WERI-Rb-1 (cell line): ENCODE measurements around the gene GHRH.

ENCODE experiments used
- DNase-seq: peaks from one replicate; pipeline ENCODE4 v3.0.0-alpha.2; 2020
- H3K27ac ChIP-seq: fragments of 250-450 bp; sonication (Bioruptor Pico); 2 replicates; pipeline ENCODE4 v1.5.1; 2020; ENCODE audit warnings: mild to moderate bottlenecking, moderate library complexity
- H3K27me3 ChIP-seq: fragments of 250-450 bp; sonication (Bioruptor Pico); 2 replicates; pipeline ENCODE4 v1.5.1; 2021; ENCODE audit warnings: mild to moderate bottlenecking, low read depth, moderate library complexity; ENCODE audit not compliant: insufficient read depth, severe bottlenecking
- H3K36me3 ChIP-seq: fragments of 250-450 bp; sonication (Bioruptor Pico); 2 replicates; pipeline ENCODE4 v1.5.1; 2020; ENCODE audit warnings: mild to moderate bottlenecking, moderate library complexity
- H3K4me3 ChIP-seq: 2 replicates; pipeline ENCODE4 v1.5.1; 2011; ENCODE audit warnings: low read depth, mild to moderate bottlenecking, control low read depth, low read length
- H3K9me3 ChIP-seq: fragments of 250-450 bp; sonication (Bioruptor Pico); 2 replicates; pipeline ENCODE4 v1.5.1; 2021; ENCODE audit warnings: mild to moderate bottlenecking, moderate library complexity; ENCODE audit not compliant: severe bottlenecking
- CTCF ChIP-seq: IDR thresholded peaks from 2 replicates; pipeline ENCODE4 v1.5.1; 2011; ENCODE audit warnings: low read depth, mild to moderate bottlenecking, control low read depth, inconsistent platforms, low read length

GHRH gene

GRCh38 chr20:37207171-37207570, 54.4 kb downstream of the GHRH start:
- Histone ChIP-seq H3K9me3 (no peaks in the 10 kb centered on the region), H3K27me3 (no peaks in the 10 kb centered on the region), H3K27ac (no peak overlapping the region), H3K4me3 (no peak overlapping the region), H3K36me3 (peaks cover 97% of the 10 kb centered on the region)
- no peak for TF ChIP-seq CTCF
- DNase-seq, result no peak

- Histone ChIP-seq H3K9me3 (no peaks in the 10 kb centered on the region), H3K27ac (peak overlapping the region; percentile 65), H3K27me3 (no peaks in the 10 kb centered on the region), H3K36me3 (peaks cover 97% of the 10 kb centered on the region), H3K4me3 (no peak overlapping the region)
- TF ChIP-seq CTCF, result no peak
- no peak for DNase-seq
These were observed 55.8 kb downstream of the GHRH start for GRCh38 chr20:37205794-37206193.

- H3K9me3 ChIP-seq, result no peaks in the 10 kb centered on the region
- H3K27me3 ChIP-seq, result no peaks in the 10 kb centered on the region
- TF ChIP-seq CTCF, result no peak
- H3K4me3 ChIP-seq, result no peak overlapping the region
- H3K27ac ChIP-seq, result peak overlapping the region; percentile 65
- peak; percentile 51 for DNase-seq
- H3K36me3 ChIP-seq, result peaks cover 97% of the 10 kb centered on the region
These were observed 56.5 kb downstream of the GHRH start for GRCh38 chr20:37205130-37205529.

GRCh38 chr20:37204056-37204455, 57.6 kb downstream of the GHRH start:
- no peak for DNase-seq
- H3K4me3 ChIP-seq, result no peak overlapping the region
- H3K9me3 ChIP-seq, result no peaks in the 10 kb centered on the region
- no peak overlapping the region for H3K27ac ChIP-seq
- TF ChIP-seq CTCF, result no peak
- peaks cover 95% of the 10 kb centered on the region for H3K36me3 ChIP-seq
- H3K27me3 ChIP-seq, result no peaks in the 10 kb centered on the region

- H3K27ac ChIP-seq, result no peak overlapping the region
- no peaks in the 10 kb centered on the region for H3K9me3 ChIP-seq
- peaks cover 92% of the 10 kb centered on the region for H3K36me3 ChIP-seq
- no peak overlapping the region for H3K4me3 ChIP-seq
- no peaks in the 10 kb centered on the region for H3K27me3 ChIP-seq
- peak; percentile 24 for DNase-seq
- peak; percentile 64 for TF ChIP-seq CTCF
These were observed 59.2 kb downstream of the GHRH start for GRCh38 chr20:37202267-37202943.

- Histone ChIP-seq H3K27ac (no peak overlapping the region), H3K36me3 (peaks cover 87% of the 10 kb centered on the region)
These were observed 59.8 kb downstream of the GHRH start for GRCh38 chr20:37201827-37202162.

More at GRCh38 chr20:37201827-37202162, 59.8 kb downstream of the GHRH start:
- no peak for TF ChIP-seq CTCF
- Histone ChIP-seq H3K9me3 (no peaks in the 10 kb centered on the region), H3K4me3 (no peak overlapping the region), H3K27me3 (no peaks in the 10 kb centered on the region)
- no peak for DNase-seq
